Measurements from ENCODE around the gene PPP3CA.

The PPP3CA gene

DNA sequence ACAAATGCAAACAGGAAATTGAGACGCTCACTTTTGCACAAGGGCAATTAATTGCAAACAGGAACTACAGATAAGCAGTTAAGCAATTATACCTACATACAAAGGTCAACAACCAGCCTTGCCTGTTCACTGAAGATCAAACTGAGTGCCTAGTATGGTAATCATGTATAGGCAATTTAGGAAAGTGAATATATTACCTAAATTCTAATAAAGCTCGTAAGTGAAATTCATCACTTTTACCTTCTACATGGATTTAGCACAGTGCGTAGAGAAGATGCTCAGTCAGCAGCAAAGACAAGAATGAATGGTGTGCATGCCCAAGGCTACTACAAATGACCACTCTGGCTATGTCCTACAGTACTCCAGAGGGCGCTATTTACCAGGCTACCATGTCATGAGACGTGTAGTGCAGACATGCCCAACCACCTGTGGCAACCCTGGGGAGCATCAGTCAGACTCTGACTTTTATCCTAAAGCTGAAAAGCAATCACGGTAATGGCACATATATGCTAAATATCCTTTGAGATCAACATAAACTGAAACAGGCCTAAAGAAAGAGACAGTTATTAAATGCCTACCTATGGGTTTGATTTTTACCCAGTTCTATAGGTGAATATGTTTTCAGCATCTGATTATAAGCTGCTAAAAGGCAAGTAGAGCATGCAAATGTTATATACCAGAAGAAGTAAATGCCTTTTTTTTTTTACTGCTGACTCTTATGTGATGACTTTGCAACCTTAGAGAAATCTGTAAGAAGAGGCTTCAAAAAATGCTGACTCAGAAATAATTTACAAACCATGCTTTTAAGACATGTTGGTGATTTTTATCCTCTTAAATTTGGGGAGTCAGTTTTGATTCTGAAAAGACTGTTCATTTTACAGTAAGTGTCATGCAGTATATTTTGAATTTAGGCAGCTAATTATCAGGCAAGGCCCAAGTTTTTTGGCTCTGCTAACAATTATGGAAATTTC lies 178.0 kb downstream of the PPP3CA start:
- Histone ChIP-seq H3K27me3 (ENCODE audit: control insufficient read depth, insufficient read depth, low read length) (no peaks in the 10 kb centered on the region), H3K36me3 (ENCODE audit: control insufficient read depth, insufficient read depth, low read length) (no peaks in the 10 kb centered on the region), H3K4me1 (ENCODE audit: control insufficient read depth, insufficient read depth, low read length) (no peaks in the 10 kb centered on the region), H3K9me3 (ENCODE audit: control insufficient read depth, insufficient read depth, low read length) (no peaks in the 10 kb centered on the region), H3K4me3 (ENCODE audit: low read length) (no peak overlapping the region), H3K27ac (ENCODE audit: low read length) (no peak overlapping the region)
- no CpG with 5 or more reads among the region's 6 CpGs for WGBS (ENCODE audit: insufficient coverage, insufficient read length)
- peak; percentile 85 for DNase-seq (ENCODE audit: low read depth, low spot score)

DNA sequence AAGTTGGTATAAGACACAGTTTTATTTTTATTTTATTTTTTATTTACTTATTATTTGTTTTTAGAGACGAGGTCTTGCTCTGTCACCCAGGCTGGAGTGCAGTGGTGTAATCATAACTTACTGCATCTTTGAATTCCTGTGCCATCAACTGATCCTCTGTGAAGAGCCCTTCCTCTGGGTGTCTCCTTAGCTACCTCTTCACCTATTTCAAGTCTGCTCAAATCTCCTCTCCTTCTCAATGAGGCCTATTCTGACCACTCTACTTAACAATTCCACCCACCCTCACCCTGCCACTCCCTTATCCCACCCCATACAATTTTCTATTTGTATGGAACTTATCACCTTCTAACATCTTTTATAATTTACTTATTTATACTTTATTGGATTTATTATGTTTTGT lies 183.4 kb downstream of the PPP3CA start:
- H3K4me1 ChIP-seq (ENCODE audit: control insufficient read depth, insufficient read depth, low read length) = no peaks in the 10 kb centered on the region

DNA sequence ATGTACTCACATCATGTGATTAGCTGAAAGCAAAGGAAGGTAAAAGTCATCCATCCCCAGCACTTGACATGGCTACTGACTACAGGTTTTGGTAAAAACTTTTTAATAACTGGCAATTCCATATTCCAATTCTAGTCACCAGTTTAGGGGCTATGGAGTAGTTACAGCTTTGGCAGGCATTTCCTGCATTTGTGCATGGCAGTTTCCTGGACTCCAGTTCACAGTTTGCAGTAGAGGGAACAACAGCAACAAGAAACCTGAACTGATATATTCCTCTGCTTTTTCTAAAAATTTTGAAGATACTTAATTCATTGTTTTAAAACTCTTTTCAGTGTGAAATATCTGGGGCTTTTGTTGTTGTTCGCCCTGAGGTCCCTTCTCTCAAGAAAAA lies 184.3 kb downstream of the PPP3CA start:
- Histone ChIP-seq H3K27me3 (ENCODE audit: control insufficient read depth, insufficient read depth, low read length) (no peaks in the 10 kb centered on the region), H3K27ac (ENCODE audit: low read length) (no peak overlapping the region), H3K9me3 (ENCODE audit: control insufficient read depth, insufficient read depth, low read length) (no peaks in the 10 kb centered on the region), H3K4me1 (ENCODE audit: control insufficient read depth, insufficient read depth, low read length) (no peaks in the 10 kb centered on the region), H3K36me3 (ENCODE audit: control insufficient read depth, insufficient read depth, low read length) (no peaks in the 10 kb centered on the region), H3K4me3 (ENCODE audit: low read length) (no peak overlapping the region)
- WGBS (ENCODE audit: insufficient coverage, insufficient read length) = no CpG with 5 or more reads among the region's 1 CpG
- no peak for DNase-seq (ENCODE audit: low read depth, low spot score)

More for the DNA sequence above, 183.4 kb downstream of the PPP3CA start:
- DNase-seq (ENCODE audit: low read depth, low spot score) = no peak
- no peak overlapping the region for H3K27ac ChIP-seq (ENCODE audit: low read length)
- no peaks in the 10 kb centered on the region for H3K27me3 ChIP-seq (ENCODE audit: control insufficient read depth, insufficient read depth, low read length)
- no peaks in the 10 kb centered on the region for H3K36me3 ChIP-seq (ENCODE audit: control insufficient read depth, insufficient read depth, low read length)
- H3K9me3 ChIP-seq (ENCODE audit: control insufficient read depth, insufficient read depth, low read length) = no peaks in the 10 kb centered on the region
- WGBS (ENCODE audit: insufficient coverage, insufficient read length) = no CpG with 5 or more reads among the region's 1 CpG
- no peak overlapping the region for H3K4me3 ChIP-seq (ENCODE audit: low read length)

DNA sequence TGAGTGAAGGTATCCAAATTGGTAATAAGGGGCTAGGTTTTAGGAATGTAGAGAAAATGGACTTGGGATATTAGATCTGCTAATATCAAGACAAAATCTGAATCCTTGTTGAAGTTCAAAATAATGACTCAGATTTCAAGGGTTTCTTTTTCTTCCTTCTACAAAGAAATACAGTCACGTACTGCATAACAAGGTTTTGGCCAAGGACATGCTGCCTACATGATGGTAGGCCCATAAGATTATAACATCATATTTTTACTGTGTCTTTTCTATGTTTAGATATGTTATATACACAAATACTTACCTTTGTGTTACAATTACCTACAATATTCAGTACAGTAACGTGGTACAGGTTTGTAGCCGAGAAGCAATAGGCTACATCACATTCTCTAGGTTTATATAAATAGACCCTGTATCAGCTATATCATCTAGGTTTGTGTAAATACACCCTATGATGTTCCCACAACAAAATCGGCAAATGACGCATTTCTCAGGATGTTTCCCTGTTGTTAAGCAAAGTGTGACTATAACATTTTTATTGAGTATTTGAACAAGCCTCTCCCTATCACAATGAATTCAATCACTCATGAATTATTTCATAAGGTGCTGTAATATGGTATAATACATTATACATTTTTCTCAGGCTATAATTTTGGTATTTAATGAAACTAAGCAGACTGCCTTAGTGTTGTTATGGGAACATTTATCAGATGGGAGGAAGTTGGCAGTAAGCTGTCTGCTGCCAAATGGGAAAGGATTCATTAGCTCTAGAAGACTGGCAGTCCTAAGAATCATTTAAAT lies 186.3 kb downstream of the PPP3CA start:
- no peak overlapping the region for H3K27ac ChIP-seq (ENCODE audit: low read length)
- H3K9me3 ChIP-seq (ENCODE audit: control insufficient read depth, insufficient read depth, low read length) = no peaks in the 10 kb centered on the region
- no peak overlapping the region for H3K4me3 ChIP-seq (ENCODE audit: low read length)
- H3K36me3 ChIP-seq (ENCODE audit: control insufficient read depth, insufficient read depth, low read length) = no peaks in the 10 kb centered on the region
- WGBS (ENCODE audit: insufficient coverage, insufficient read length) = no CpG with 5 or more reads among the region's 5 CpGs
- no peaks in the 10 kb centered on the region for H3K4me1 ChIP-seq (ENCODE audit: control insufficient read depth, insufficient read depth, low read length)
- H3K27me3 ChIP-seq (ENCODE audit: control insufficient read depth, insufficient read depth, low read length) = no peaks in the 10 kb centered on the region
- no peak for DNase-seq (ENCODE audit: low read depth, low spot score)

DNA sequence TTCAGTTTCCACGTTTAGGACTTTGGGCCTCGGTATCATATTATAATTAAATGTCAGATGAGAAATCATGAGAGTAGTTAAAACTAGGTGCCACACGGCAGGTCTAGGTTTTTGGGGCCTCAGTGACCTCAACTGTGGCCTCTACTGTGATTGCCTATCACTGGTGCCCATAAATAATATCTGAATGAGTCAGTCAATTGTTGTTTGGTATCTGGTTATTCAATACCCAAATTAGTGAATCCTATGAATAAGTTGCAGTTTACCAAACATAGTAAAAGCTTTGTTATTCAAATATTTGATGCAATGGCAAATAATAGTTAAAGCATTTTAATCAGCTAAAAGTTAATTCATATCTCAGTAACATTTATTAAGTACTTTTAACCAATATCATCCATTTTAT lies 188.8 kb downstream of the PPP3CA start:
- no peaks in the 10 kb centered on the region for H3K27me3 ChIP-seq (ENCODE audit: control insufficient read depth, insufficient read depth, low read length)
- no peak overlapping the region for H3K4me3 ChIP-seq (ENCODE audit: low read length)
- peaks cover 2% of the 10 kb centered on the region; the same call in 1 of the 2 replicates for H3K4me1 ChIP-seq (ENCODE audit: control insufficient read depth, insufficient read depth, low read length)
- no peak for DNase-seq (ENCODE audit: low read depth, low spot score)
- H3K9me3 ChIP-seq (ENCODE audit: control insufficient read depth, insufficient read depth, low read length) = no peaks in the 10 kb centered on the region
- no CpG with 5 or more reads among the region's 3 CpGs for WGBS (ENCODE audit: insufficient coverage, insufficient read length)
- no peaks in the 10 kb centered on the region for H3K36me3 ChIP-seq (ENCODE audit: control insufficient read depth, insufficient read depth, low read length)
- H3K27ac ChIP-seq (ENCODE audit: low read length) = no peak overlapping the region

- no peak for DNase-seq (ENCODE audit: low read depth, low spot score)
- Histone ChIP-seq H3K9me3 (ENCODE audit: control insufficient read depth, insufficient read depth, low read length) (no peaks in the 10 kb centered on the region), H3K27ac (ENCODE audit: low read length) (no peak overlapping the region), H3K27me3 (ENCODE audit: control insufficient read depth, insufficient read depth, low read length) (no peaks in the 10 kb centered on the region), H3K4me1 (ENCODE audit: control insufficient read depth, insufficient read depth, low read length) (peaks cover 2% of the 10 kb centered on the region; the same call in 1 of the 2 replicates), H3K36me3 (ENCODE audit: control insufficient read depth, insufficient read depth, low read length) (no peaks in the 10 kb centered on the region), H3K4me3 (ENCODE audit: low read length) (no peak overlapping the region)
- WGBS (ENCODE audit: insufficient coverage, insufficient read length) = no CpG with 5 or more reads among the region's 3 CpGs
These were observed 189.2 kb downstream of the PPP3CA start for GRCh38 chr4:101158134-101158482.

GRCh38 chr4:101157415-101158133 lies 189.8 kb downstream of the PPP3CA start:
- no peak overlapping the region for H3K4me3 ChIP-seq (ENCODE audit: low read length)
- H3K27ac ChIP-seq (ENCODE audit: low read length) = no peak overlapping the region
- H3K9me3 ChIP-seq (ENCODE audit: control insufficient read depth, insufficient read depth, low read length) = no peaks in the 10 kb centered on the region
- H3K36me3 ChIP-seq (ENCODE audit: control insufficient read depth, insufficient read depth, low read length) = no peaks in the 10 kb centered on the region
- H3K4me1 ChIP-seq (ENCODE audit: control insufficient read depth, insufficient read depth, low read length) = peaks cover 2% of the 10 kb centered on the region; the same call in 1 of the 2 replicates
- DNase-seq (ENCODE audit: low read depth, low spot score) = no peak
- no peaks in the 10 kb centered on the region for H3K27me3 ChIP-seq (ENCODE audit: control insufficient read depth, insufficient read depth, low read length)
- WGBS (ENCODE audit: insufficient coverage, insufficient read length) = no CpG with 5 or more reads among the region's 5 CpGs

DNA sequence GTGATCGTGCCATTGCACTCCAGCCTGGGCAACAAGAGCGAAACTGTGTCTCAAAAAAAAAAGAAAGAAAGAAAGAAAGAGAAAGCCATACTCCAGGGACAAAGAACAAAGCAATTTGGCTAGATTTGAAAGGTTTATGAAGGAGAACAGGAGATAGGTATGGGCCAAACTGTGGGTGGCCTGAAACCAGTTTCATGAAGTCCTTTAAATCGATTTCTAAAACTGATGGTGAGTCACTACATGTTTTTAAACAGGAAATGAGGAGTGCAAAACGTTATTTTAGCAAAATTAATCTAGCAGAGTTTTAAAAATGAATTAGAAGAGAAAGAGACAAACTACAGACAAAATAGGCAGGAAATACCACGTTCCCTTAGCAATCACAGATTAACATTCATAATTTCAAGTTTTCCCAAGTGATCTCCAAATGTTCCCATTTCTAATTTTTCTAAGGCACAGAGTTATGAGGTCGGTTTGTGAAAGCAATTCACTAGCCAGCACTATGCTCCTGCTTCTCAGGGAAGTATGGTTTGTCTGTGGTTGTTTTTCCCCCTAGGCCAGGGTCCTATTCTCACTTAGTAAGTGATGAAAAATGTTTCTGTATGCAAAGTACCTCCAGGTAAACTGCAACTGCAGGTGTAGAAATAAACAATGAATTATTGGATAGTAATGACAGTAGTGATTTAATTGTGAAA lies 190.6 kb downstream of the PPP3CA start:
- no peak overlapping the region for H3K4me3 ChIP-seq (ENCODE audit: low read length)
- H3K36me3 ChIP-seq (ENCODE audit: control insufficient read depth, insufficient read depth, low read length) = no peaks in the 10 kb centered on the region
- peaks cover 2% of the 10 kb centered on the region; the same call in 1 of the 2 replicates for H3K4me1 ChIP-seq (ENCODE audit: control insufficient read depth, insufficient read depth, low read length)
- no peaks in the 10 kb centered on the region for H3K9me3 ChIP-seq (ENCODE audit: control insufficient read depth, insufficient read depth, low read length)
- no peak overlapping the region for H3K27ac ChIP-seq (ENCODE audit: low read length)
- DNase-seq (ENCODE audit: low read depth, low spot score) = no peak
- no CpG with 5 or more reads among the region's 6 CpGs for WGBS (ENCODE audit: insufficient coverage, insufficient read length)
- no peaks in the 10 kb centered on the region for H3K27me3 ChIP-seq (ENCODE audit: control insufficient read depth, insufficient read depth, low read length)

- WGBS (ENCODE audit: insufficient coverage, insufficient read length) = no CpG with 5 or more reads among the region's 1 CpG
- no peaks in the 10 kb centered on the region for H3K27me3 ChIP-seq (ENCODE audit: control insufficient read depth, insufficient read depth, low read length)
- H3K4me3 ChIP-seq (ENCODE audit: low read length) = no peak overlapping the region
- DNase-seq (ENCODE audit: low read depth, low spot score) = no peak
- no peaks in the 10 kb centered on the region for H3K36me3 ChIP-seq (ENCODE audit: control insufficient read depth, insufficient read depth, low read length)
- no peaks in the 10 kb centered on the region for H3K9me3 ChIP-seq (ENCODE audit: control insufficient read depth, insufficient read depth, low read length)
- no peak overlapping the region for H3K27ac ChIP-seq (ENCODE audit: low read length)
- peaks cover 2% of the 10 kb centered on the region; the same call in 1 of the 2 replicates for H3K4me1 ChIP-seq (ENCODE audit: control insufficient read depth, insufficient read depth, low read length)
These were observed 191.4 kb downstream of the PPP3CA start for GRCh38 chr4:101155945-101156344.

DNA sequence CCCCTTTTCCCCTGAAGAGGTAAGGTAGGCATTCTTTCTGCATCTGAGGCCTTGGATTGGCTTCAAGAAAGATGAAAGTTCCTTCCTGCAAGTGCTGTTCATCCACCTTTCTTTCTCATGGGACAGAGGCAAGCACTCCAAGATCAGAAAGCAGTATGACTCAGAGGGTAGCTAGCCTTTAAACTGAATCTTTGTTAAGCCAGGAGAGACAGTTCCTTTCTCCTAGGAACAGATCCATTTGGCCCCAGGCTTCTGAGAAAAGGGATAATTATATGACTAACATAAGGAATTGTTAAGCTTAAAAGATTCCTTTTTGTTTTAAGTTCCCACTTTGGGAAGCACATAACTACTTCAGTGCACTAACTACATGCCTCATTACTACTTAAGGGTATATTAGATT lies 192.0 kb downstream of the PPP3CA start:
- Histone ChIP-seq H3K27ac (ENCODE audit: low read length) (no peak overlapping the region), H3K9me3 (ENCODE audit: control insufficient read depth, insufficient read depth, low read length) (no peaks in the 10 kb centered on the region), H3K36me3 (ENCODE audit: control insufficient read depth, insufficient read depth, low read length) (no peaks in the 10 kb centered on the region), H3K27me3 (ENCODE audit: control insufficient read depth, insufficient read depth, low read length) (no peaks in the 10 kb centered on the region), H3K4me1 (ENCODE audit: control insufficient read depth, insufficient read depth, low read length) (peaks cover 2% of the 10 kb centered on the region; the same call in 1 of the 2 replicates), H3K4me3 (ENCODE audit: low read length) (no peak overlapping the region)
- no peak for DNase-seq (ENCODE audit: low read depth, low spot score)
